Gastroesophageal sphincter (tissue), 3 donors: ENCODE results near the gene EML1.

ENCODE experiments used
- CTCF ChIP-seq, 4 experiments: fragments of 200-600 bp in 2 of 4; fragments of 450-650 bp in 2 of 4; sonication (generic) in 1 of 4; IDR thresholded peaks; one replicate each; pipeline ENCODE4 v1.5.1; 2017 to 2019; ENCODE audit warnings: antibody characterized with exemption in 4 of 4, mild to moderate bottlenecking in 2 of 4, moderate library complexity in 2 of 4
- EP300 ChIP-seq: sonication (generic); formaldehyde crosslinking; IDR thresholded peaks from one replicate; pipeline ENCODE4 v1.6.1; 2017; ENCODE audit warnings: antibody characterized with exemption, mild to moderate bottlenecking
- POLR2A ChIP-seq, 2 donors: fragments of 450-650 bp; IDR thresholded peaks; one replicate each; pipeline ENCODE4 v1.6.1; 2017; ENCODE audit warnings: antibody characterized with exemption in 2 of 2, mild to moderate bottlenecking in 2 of 2, moderate library complexity in 1 of 2
- POLR2AphosphoS5 ChIP-seq: sonication (generic); formaldehyde crosslinking; IDR thresholded peaks from one replicate; pipeline ENCODE4 v1.6.1; 2017; ENCODE audit warnings: antibody characterized with exemption

- TF ChIP-seq CTCF (IDR thresholded peaks at IDR 0.05) (no peak), EP300 (no peak), POLR2A (IDR thresholded peaks at IDR 0.05) (no peak), POLR2AphosphoS5 (no peak)
Observed at GRCh38 chr14:99815696-99816095, 22.5 kb downstream of the EML1 start.
